ENCODE data around the gene RPRD1B. TPM values are rescaled to one million over a fixed set of nuclear protein-coding genes. Genes with fewer than 3 reads are reported as not detected.

Gene RPRD1B, protein sequence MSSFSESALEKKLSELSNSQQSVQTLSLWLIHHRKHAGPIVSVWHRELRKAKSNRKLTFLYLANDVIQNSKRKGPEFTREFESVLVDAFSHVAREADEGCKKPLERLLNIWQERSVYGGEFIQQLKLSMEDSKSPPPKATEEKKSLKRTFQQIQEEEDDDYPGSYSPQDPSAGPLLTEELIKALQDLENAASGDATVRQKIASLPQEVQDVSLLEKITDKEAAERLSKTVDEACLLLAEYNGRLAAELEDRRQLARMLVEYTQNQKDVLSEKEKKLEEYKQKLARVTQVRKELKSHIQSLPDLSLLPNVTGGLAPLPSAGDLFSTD
- total RNA-seq, result 14.8 and 15.6 TPM in 2 replicates

DNA sequence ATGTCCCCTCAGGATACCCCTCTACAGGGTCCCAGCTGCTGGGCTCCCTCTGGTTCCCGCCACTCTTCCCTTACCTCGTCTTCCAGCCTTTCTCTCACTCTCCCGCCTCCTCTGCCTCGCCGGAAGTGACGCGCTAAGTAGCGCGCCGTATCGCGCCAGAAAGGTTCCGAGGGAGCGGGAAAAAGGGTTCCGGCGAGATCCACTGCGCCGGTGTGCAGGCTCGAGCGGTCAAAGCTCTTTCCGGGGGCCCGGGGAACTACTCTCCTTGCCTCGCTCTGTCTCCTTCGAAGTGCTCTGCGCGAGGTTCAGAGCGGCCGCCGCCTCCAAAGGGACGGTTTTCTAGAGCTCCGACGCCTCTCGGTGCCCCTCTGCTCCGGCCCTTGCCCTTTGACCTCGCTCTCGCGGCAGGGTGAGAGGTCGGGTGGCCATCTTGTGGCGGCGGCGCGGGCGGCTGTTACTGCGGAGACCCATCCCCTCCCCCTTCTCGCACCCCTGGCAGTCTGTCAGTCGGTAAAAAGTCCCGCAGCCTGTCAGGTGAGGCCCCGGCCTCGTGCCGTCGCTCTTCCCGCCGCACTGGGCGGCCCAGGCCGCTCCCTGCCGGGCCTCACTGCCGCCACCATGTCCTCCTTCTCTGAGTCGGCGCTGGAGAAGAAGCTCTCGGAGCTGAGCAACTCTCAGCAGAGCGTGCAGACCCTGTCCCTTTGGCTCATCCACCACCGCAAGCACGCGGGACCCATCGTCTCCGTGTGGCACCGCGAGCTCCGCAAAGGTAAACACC, at the start of gene RPRD1B, which contains the start of gene TTI1:
RPRD1B (plus strand) TSS at position 417 of the 778 bp plus-strand sequence; CDS start at position 619, 202 bp downstream.
TTI1 (minus strand) TSS at position 127 of the 778 bp plus-strand sequence. CDS start 19,640 bp downstream, outside the sequence.

Other genes with a start within 250 kb of the RPRD1B start
- gene VSTM2L, start 130.6 kb upstream of the RPRD1B start, total RNA-seq, result not detected in 2 replicates
- 11.6 and 16.2 TPM in 2 replicates for gene TTI1, start 290 bp upstream of the RPRD1B start, total RNA-seq
- 227 and 334 TPM in 2 replicates for gene TGM2, start 131.5 kb downstream of the RPRD1B start, total RNA-seq
- 0.09 and 0.22 TPM in 2 replicates for gene KIAA1755, start 227.0 kb downstream of the RPRD1B start, total RNA-seq